Motor neuron (in vitro differentiated cells): ENCODE data around the gene BMAL1. TPM values are rescaled to one million over a fixed set of nuclear protein-coding genes. Genes with fewer than 3 reads are reported as not detected.

Experiments used
- ATAC-seq, 8 experiments: fragments of 200-7000 bp; cut with Tn5 transposase; replicated peaks in 6 of 8; 2 replicates each; pipeline ENCODE4 v1.8.0; 2021; ENCODE audit warnings: mild to moderate bottlenecking in 8 of 8, moderate library complexity in 8 of 8
- H3K27ac ChIP-seq, 2 donors: fragments of 250-450 bp; sonication (Bioruptor Pico); 2 replicates each; pipeline ENCODE4 v1.9.0; 2021; ENCODE audit warnings: antibody characterized with exemption in 2 of 2, mild to moderate bottlenecking in 2 of 2, moderate library complexity in 1 of 2
- H3K4me1 ChIP-seq, 2 donors: fragments of 250-450 bp; sonication (Bioruptor Pico); replicated peaks in 1 of 2; 2 replicates each; pipeline ENCODE4 v1.6.1; 2021; ENCODE audit warnings: antibody characterized with exemption in 2 of 2, mild to moderate bottlenecking in 2 of 2, moderate library complexity in 1 of 2
- H3K4me3 ChIP-seq, 5 donors: fragments of 250-450 bp; sonication (Bioruptor Pico); 2 replicates each; pipeline ENCODE4 v1.9.0; 2021; ENCODE audit warnings: antibody characterized with exemption in 5 of 5, mild to moderate bottlenecking in 5 of 5, moderate library complexity in 4 of 5
- WGBS, 10 experiments: fragments of 450-650 bp; shearing (Covaris generic); methylation state at CpG; one replicate each; pipeline ENCODE4 v1.0.0; 2022; 5-methylcytosine and 5-hydroxymethylcytosine counted together
- in situ Hi-C, 9 experiments: fragments of 400-800 bp; cut with MboI; loops; one replicate each; pipeline ENCODE4 v1.15.0; 2021; ENCODE audit warnings: low sequenced_read_pairs in 9 of 9, low pct_unique_long_range_greater_than_20kb in 2 of 9; ENCODE audit not compliant: unreplicated experiment in 9 of 9
- total RNA-seq, 8 experiments: library from RNA; unstranded; fragments of 300-600 nt; gene quantifications; 2 replicates each; pipeline versions ENCODE4 v1.2.3 to v1.2.4, GENCODE V29; 2022

Gene BMAL1
- total RNA-seq, 8 experiments from 2014 or later = 2.0 to 23.3 (median 6.1) TPM

DNA sequence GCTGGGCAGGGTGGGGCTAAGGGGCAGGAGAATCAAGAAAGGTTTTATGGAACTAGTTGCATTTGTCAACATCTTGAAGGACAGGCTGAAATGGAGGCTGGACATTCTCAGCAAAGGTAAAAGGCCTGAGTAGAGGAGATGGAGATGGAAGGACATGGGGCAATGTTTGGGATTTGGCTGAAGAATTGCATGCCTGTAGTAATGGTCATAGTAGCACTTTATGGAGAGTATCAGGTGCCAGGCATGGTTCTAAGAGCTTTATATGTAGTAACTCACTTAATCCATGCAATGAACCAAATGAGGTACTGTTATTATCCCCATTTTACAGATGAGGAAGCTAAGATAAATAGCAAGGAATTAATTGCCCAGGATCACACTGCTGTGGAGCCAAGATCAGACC, 23.9 kb downstream of the BMAL1 start:
- Histone ChIP-seq H3K4me1 (no peaks in the 10 kb centered on the region), H3K27ac (no peak overlapping the region), H3K4me3 (no peak overlapping the region)
- no peak for ATAC-seq
- in situ Hi-C loops = no loop called here

DNA sequence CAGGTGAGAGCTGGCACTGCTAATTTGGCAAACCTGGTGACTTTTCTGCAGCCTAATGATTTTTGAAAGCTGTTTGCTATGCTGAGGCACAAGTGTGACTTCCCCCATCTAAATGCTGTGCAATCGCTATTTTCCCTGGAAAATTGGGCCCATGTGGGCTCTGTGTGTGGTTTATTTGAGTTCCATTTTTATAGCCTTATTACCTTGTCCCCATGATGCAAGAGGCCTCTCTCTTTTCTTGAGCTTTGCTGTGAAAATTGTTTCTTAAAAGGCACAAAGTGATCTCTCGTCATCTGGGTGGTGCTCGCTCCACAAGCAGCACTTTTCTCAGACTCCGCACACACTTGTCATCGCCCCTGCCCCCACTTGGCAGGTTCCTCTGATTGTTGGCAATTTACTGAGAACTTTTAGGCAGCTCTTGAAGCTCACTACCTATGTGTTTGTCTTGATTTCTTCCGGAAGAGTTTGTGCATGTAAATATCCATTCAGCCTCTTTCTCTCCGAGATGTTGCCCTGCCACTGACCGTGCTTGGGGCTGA, 24.9 kb downstream of the BMAL1 start:
- H3K4me1 ChIP-seq = no peaks in the 10 kb centered on the region
- 54 to 100% (median 85%) methylated on average over 1 to 6 of the region's 8 CpGs; no CpG with 5 or more reads in 4 of the 10 experiments for WGBS, 10 experiments
- H3K4me3 ChIP-seq = no peak overlapping the region
- in situ Hi-C loops = no loop called here
- no peak for ATAC-seq
- no peak overlapping the region for H3K27ac ChIP-seq

DNA sequence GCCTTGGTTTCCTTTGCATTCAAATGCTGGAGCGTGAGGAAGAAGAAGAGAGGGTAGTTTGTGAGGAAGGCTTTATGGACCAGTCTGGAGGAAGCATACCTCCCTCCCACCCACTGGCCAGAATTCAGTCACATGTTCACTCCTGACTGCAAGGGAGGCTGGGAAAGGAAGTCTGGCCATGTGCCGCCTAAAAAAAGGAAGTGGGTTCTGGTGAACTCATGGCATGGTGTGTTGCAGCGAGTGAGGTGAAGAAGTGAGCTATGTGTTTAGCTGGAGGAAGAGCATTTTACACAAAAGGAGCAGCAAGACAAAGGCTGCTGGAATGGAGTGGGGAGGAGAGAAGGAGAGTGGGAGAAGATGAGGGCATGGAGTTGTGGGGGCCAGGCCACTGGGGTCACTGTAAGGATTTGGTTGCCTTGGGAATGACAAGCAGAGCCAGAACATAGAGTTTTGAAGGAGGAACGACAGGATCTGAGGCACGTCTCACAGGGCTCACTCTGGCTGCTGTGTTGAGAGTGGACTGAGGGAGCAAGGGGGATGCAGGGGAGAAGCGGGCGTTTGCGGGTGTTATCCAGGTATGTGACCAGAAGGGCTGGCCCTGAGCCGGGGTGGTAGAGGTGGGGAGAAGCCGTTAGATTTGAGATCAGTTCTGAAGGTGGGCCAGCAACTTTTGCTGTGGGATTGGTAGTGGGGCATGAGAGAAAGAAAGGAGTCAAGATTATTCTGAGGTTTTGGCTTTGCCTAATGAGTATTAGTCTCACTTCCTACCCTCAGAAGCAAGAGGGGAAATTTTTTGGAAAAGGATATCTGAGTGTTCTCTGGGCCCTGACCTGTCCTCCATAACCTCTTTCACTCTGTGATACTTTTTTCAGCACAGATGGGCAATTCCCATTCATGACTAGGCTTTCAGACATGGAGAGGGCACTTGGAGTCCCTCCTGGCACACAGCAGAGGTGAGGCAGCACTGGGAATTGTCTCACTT, 26.4 kb downstream of the BMAL1 start:
- no peak overlapping the region for H3K27ac ChIP-seq
- H3K4me1 ChIP-seq = no peaks in the 10 kb centered on the region
- no peak for ATAC-seq
- H3K4me3 ChIP-seq = no peak overlapping the region
- WGBS, 10 experiments = 0 to 100% (median 80%) methylated on average over 1 to 6 of the region's 10 CpGs; no CpG with 5 or more reads in 1 of the 10 experiments
- in situ Hi-C loops = no loop called here

DNA sequence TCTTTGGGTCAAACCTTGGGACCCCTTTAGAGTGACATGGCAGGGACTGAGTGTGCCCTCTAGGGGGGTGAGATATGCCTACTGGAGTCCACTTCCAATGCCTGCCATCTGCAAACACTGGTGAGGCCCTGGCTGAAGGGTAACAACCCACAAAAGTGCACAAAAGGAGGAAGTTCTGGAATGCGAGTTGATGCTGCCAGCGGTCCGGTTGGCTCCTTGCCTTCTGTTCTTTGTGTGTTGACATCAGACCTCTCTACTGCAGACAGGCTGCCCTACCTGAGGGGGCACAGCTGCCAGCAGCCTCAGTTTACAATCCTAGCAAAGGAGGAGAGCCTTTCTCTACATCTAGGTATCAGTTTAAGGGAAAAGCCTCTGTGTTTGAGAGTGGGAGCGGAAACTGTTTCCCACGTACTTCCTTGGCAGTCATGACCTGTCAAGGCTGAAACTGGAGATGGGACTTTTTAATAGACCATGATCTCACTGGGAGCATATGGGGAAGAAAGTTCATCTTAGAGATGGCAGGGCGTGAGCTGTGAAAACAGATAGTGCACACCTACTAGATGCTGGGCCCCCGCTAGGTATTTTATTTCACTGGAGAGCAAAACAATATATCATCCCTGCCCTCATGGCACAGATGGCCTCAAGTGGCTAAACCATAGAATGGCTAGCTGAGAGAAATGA, 27.2 kb downstream of the BMAL1 start:
- 50 to 100% (median 83%) methylated on average over 1 to 7 of the region's 7 CpGs; no CpG with 5 or more reads in 3 of the 10 experiments for WGBS, 10 experiments
- Histone ChIP-seq H3K27ac (no peak overlapping the region), H3K4me1 (no peaks in the 10 kb centered on the region), H3K4me3 (no peak overlapping the region)
- in situ Hi-C loops = no loop called here
- ATAC-seq = no peak

DNA sequence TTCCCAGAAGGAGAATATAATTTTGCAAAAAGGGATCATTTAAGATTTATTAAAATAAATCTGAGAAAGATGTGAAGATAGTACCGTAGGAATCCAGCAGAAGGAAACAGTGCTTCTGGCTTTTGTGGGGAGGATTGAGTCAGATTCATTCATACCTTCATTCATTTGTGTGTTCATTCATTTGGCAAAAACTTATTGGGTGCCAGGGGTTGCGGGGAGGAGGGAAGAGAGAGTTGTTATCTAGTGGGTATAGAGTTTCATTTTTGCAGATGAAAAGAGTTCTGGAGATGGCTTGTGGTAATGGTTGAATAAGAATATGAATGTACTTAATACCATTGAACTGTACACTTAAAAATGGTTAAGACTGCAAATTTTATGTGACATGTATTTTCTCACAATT, 31.1 kb downstream of the BMAL1 start:
- ATAC-seq = no peak
- Histone ChIP-seq H3K4me3 (no peak overlapping the region), H3K27ac (no peak overlapping the region), H3K4me1 (no peaks in the 10 kb centered on the region)
- WGBS, 10 experiments = 40 to 100% (median 93%) methylated on average over 1 to 2 of the region's 2 CpGs; no CpG with 5 or more reads in 4 of the 10 experiments
- in situ Hi-C loops = no loop called here

DNA sequence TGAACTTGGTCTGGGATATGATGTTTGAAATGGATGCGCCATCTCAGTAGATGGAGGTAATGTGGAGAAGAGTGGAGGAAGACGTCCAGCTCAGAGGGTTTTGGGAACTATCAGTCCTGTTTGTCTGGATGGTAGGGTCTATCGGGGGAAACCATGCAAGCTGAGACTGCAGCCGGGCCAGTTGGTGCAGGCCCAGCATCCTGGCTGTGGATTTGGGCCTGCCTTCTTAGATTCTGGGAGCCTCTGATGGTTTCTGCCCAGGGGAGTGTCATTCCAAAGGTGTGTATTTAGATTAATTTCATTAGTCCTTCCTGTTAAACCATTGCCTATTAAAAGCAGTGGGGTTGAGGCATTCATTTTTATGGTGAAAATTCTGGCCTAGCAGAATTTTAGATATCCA, 31.6 kb downstream of the BMAL1 start:
- ATAC-seq = no peak
- H3K27ac ChIP-seq = no peak overlapping the region
- in situ Hi-C loops = no loop called here
- H3K4me1 ChIP-seq = no peaks in the 10 kb centered on the region
- H3K4me3 ChIP-seq = no peak overlapping the region
- 50 to 100% (median 90%) methylated on average over 1 to 4 of the region's 4 CpGs; no CpG with 5 or more reads in 5 of the 10 experiments for WGBS, 10 experiments

DNA sequence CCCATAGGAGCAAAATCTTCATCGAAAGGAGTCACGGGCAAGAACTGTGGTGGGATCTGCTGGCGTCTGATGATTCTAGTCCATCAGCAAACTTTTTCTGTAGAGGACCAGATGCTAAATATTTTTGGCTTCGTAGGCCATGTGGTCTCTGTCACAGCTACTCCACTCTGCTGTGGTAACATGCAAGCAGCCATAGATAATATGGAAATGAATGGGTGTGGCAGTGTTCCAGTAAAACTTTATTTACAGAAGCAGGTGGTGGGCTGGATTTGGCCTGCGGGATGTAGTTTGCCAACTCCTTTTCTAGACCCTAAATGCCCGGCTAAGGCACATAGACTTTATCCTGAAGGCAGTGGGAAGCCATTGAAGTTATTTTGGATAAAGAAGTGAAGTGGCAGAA, 32.9 kb downstream of the BMAL1 start:
- WGBS, 10 experiments = 75 to 100% (median 94%) methylated on average over 1 to 6 of the region's 6 CpGs; no CpG with 5 or more reads in 2 of the 10 experiments
- in situ Hi-C loops = no loop called here
- Histone ChIP-seq H3K4me3 (no peak overlapping the region), H3K4me1 (no peaks in the 10 kb centered on the region), H3K27ac (no peak overlapping the region)
- peak in 2 of 8 experiments; percentile 41 to 65 for ATAC-seq

DNA sequence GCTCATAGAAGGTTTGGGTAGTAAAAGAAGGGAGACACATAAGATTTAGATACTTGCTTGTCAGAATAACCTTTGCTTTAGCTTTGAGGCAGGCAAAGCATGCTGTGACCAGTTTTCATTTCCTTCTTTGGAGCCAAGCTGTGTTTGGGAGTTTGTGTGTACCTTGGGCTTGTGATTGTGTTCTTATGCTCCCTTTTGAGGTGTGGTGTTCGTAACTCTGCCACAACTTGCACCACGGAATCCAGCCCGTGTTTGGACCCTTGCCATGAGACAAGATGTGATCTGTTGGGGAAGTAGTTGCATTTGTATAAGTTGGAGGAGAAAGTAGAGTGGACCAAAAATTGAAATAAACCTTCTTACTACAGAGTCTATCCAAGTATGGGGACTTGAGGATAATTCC, 34.0 kb downstream of the BMAL1 start:
- H3K4me3 ChIP-seq = no peak overlapping the region
- 69 to 95% (median 89%) methylated on average over 2 to 3 of the region's 3 CpGs; no CpG with 5 or more reads in 5 of the 10 experiments for WGBS, 10 experiments
- no peak overlapping the region for H3K27ac ChIP-seq
- ATAC-seq = no peak
- in situ Hi-C loops = no loop called here
- peaks cover 0 to 4% of the 10 kb centered on the region in 2 donors for H3K4me1 ChIP-seq

DNA sequence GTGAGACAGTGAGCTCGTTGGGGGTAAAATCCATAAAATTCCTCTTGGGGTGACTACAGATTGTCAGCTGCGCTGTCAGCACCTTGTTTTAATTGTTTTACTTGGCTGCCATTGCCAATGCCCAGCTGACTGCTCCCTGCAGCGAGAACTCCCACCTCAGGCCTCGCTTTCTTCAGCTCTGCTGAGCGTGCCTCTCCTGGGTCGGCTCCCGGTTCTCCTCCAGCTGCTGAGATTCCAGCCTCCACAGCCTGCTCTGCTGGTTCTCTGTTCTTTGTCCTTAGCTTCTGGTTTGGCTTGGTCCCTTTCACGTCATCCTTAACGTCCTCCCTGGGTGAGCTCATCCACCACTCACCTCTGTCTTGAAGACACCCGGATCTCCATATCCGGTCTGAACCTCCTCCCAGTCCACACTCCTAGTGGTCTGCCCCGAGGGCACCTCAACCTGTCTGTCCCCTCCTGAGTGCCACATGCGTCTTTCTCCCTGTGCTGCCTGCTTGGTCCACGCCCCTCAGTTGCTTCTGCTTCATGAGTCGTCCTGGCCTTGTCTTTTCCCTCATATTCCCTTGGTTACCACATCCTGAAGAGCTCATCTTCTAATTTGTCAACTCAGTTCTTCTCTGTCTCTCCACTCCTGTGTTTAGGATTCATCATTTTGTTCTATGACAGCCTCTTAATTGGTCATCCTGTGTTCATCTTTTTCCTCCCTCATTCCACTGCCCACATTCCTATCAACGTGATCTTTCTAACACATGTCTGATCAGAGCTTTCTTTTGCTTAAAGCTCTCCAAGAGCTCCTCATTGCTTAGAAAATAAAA, 35.6 kb downstream of the BMAL1 start:
- peak in 1 of 8 experiments; percentile 9 for ATAC-seq
- 48 to 100% (median 83%) methylated on average over 1 to 9 of the region's 16 CpGs; no CpG with 5 or more reads in 1 of the 10 experiments for WGBS, 10 experiments

DNA sequence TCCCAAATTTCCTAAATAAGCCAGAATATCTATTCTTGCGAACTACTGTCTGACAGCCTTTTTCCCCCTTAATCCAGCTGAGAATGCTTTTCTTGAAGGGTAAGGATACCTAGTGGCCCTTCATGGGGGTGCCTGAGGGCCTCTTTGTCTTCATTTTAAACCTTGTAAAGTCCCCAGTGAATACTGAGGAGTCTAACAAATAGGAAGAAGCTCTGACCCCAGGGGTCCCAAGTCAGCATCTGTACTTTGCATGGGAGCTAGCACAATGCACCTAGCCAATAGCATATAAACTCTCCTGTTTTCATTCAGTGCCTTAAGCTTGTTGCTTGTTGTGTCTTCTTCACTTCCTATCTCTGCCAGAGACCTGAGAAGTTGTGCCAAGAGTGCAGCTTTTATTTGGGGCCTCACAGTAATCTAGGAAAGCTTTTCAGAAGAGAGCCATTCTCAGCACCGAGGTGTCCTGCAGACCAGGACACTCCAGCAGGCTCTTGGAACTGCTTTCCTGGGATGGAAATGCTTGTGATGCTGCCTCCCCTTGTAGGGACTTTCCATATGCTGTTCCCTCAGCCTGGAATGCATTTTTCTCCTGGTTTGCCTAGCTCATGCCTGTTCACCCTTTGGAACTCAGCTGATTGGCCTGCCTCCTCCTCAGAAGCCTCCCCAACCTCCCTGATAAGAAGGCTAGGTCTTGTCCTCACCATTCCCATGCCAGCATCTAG, 37.2 kb downstream of the BMAL1 start:
- in situ Hi-C loops = no loop called here
- ATAC-seq = peak in 1 of 8 experiments; percentile 10
- H3K4me1 ChIP-seq = peaks cover 0 to 4% of the 10 kb centered on the region in 2 donors
- H3K4me3 ChIP-seq = no peak overlapping the region
- H3K27ac ChIP-seq = no peak overlapping the region
- 17 to 100% (median 100%) methylated on average over 1 to 2 of the region's 2 CpGs; no CpG with 5 or more reads in 1 of the 10 experiments for WGBS, 10 experiments

More for the DNA sequence above, 35.6 kb downstream of the BMAL1 start:
- Histone ChIP-seq H3K4me1 (peaks cover 0 to 4% of the 10 kb centered on the region in 2 donors), H3K27ac (no peak overlapping the region), H3K4me3 (no peak overlapping the region)
- in situ Hi-C loops = no loop called here

DNA sequence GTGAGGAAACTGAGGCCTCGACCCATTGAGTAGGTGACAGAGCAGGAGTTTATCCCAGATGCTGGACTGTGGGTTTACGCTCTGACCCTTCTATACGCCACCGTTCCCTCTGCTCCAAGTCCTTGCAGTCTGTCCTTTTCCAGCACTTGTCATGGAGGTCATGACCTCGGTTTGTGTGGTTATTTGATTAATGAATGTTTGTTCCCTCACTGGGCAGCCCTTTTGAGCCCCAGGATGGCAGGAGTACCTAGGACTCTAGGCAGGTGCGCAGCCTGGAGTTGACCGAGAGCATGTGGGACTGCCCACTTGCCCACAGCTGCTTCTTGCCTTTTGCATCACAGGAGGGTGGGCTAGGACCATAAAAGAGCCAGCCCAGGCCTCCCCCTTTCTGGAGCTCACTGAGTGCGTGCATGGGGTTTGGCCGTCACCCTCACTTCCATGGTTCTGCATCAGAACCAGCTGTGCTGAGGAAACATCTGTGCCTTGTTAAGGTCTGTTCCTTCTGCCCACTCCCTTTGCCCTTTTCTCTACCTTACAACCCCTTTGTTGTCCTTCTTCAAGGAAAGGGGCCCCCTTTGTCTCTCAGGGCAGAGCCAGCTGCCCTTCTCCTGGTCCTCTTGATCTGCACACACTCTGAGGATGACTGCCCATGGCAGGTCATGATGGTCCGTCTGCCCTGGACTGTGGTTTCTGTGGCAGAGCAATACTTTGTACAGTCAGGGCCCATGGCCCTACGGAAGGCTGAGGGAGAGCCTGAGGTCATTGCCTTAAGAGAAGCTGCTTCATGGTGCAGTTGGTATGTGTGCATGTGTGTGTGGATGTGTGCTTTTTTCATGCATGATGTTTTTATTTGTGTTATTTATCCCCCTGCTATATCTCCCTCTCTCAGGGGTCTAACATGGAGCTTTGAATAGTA, 38.2 kb downstream of the BMAL1 start:
- ATAC-seq = peak in 3 of 8 experiments; percentile 15 to 28 (median 19)
- Histone ChIP-seq H3K27ac (no peak overlapping the region), H3K4me3 (no peak overlapping the region), H3K4me1 (peaks cover 0 to 4% of the 10 kb centered on the region in 2 donors)
- WGBS, 10 experiments = 60 to 100% (median 81%) methylated on average over 1 to 9 of the region's 11 CpGs; no CpG with 5 or more reads in 5 of the 10 experiments
- in situ Hi-C loops = no loop called here
